GM21390 (cell line): ENCODE results near the gene AGPS.
"Not testable (repeated sequence)": the region's sequence is repeated elsewhere in the genome, so short reads cannot be mapped to it uniquely, and the experiment has no call there.

Experiments
- ATAC-seq: cut with Tn5 transposase; IDR thresholded peaks from one replicate; pipeline ENCODE4 v1.9.1; 2021; ENCODE audit not compliant: unreplicated experiment

Gene AGPS

DNA sequence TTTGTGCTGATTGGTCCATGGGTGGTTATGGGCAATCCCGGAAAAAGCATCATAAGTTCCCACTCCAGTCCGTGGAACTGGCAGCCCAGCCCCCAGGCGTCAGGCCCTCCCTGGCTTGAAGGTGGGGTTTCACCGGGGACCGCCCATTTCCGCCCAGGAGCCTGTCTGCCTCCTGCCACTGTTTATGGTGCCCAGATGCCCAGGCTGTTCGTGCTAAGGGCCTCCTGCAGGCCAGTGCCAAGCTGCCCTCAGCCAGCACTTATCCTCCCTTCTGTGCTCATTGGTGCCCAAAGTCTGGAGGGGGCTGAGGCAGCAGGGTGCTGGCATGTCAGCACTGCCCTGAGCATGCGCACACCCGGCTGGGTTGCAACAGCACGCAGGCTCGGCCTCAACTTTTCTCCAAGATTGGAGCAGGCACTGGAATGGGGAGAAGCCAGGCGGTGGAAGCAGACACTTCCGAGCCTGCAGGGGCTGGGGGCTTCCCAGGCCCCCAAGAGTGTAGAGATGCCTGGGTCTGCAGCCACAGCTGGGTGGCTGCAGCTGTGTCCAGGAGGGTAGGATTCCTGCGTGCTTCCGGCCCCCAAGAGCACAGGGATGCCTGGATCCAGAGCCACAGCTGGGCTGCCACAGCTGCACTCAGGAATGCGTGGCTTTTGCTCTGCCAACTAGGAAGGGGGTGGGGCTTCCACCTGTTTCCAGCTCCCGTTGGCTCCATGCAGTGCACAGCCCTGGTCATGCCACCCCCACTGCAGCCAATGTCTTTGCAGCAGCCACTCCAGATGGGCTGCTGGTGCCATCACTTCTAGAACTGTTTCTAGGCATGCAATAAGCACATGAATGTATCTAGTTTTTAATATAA is 74.0 kb downstream of the AGPS start:
- ATAC-seq = no peak

GRCh38 chr2:177467646-177468045 is 75.1 kb downstream of the AGPS start:
- ATAC-seq = no peak

DNA sequence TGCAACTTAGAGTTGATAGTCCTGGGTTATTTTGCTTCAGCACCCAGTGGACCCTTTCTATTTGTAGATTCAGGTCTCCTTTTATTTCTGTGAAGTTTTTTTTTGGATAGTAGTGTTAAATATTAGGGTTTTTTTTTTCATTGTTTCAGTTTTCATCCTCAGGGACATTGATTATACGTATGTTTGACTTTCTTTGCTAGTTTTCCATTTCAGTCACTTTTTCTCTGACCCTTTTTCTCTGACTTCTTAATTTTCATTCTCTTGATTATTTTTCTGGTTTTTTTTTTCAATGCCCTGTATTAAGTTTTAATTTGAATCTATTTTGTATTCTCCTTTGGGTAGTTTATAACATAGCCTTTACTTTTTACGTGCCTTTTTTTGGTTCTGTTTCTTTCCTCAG is 79.4 kb downstream of the AGPS start:
- ATAC-seq = no peak

GRCh38 chr2:177474301-177474700 is 81.7 kb downstream of the AGPS start:
- no peak for ATAC-seq

DNA sequence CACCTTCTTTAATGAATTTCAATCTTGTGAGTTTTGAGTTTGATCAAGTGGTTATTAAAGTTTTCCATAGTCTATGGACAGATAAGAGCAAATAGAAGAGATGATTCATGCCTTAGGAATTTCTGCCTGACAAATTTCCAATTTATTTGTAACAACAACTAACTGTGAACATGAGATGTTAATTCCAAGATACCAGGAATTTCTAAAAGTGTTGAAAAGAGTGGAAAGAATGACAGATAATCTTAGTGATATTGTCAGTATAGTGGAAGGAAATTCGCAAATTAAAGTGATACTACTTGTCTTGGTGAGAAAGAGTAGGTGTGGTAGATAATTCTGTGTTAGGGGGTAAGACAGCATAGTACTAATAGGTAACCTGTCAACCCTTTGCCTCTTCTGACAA is 82.4 kb downstream of the AGPS start:
- ATAC-seq = no peak

- ATAC-seq = no peak
These were observed 84.3 kb downstream of the AGPS start for GRCh38 chr2:177476897-177477296.

- no peak for ATAC-seq
These were observed 85.5 kb downstream of the AGPS start for GRCh38 chr2:177478029-177478428.

GRCh38 chr2:177478907-177479306 is 86.3 kb downstream of the AGPS start:
- ATAC-seq = no peak

DNA sequence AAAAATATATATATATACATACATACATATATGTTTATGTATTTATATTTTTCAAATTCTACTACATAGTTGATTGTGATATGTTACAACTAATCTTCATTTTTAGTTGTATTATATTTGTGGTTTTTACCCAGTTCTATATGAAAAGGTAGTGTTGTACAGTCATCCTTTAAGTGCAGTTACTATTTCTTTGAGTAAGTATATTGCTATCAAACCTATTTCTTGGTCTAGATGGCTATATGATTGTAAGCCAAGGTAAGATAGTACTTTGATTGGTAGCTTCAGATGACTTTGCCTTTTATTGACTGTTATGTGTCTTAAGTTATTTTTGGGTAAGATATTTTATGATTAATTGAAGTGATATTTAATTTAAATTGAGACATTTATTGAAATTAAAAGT is 89.6 kb downstream of the AGPS start:
- ATAC-seq = no peak

- no peak for ATAC-seq
These were observed 91.0 kb downstream of the AGPS start for GRCh38 chr2:177483531-177483930.

DNA sequence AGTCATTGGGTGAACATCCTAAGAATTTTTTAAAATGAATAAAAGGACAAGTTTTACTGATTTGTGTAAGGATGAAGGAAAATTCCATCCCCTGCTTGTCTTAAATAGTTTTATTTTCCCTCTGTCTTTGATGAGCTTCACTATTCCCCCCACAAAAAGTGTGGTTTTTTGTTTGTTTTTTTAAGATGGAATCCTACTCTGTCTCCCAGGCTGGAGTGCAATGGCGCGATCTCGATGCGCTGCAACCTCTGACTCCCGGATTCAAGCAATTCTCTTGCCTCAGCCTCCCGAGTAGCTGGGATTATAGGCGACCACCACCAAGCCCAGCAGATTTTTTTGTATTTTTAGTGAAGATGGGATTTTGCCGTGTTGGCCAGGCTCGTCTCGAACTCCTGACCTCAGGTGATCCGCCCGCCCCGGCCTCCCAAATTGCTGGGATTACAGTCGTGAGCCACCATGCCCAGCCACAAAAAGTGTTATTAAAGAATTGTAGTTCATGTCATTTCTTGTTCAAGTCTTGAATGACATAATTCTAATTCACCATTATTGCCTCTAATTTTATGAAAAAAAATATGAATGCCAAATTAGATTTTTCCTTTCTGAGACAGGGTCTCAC is 91.7 kb downstream of the AGPS start:
- ATAC-seq = no peak

- not testable (repeated sequence) for ATAC-seq
These were observed 93.1 kb downstream of the AGPS start for GRCh38 chr2:177485657-177486056.

DNA sequence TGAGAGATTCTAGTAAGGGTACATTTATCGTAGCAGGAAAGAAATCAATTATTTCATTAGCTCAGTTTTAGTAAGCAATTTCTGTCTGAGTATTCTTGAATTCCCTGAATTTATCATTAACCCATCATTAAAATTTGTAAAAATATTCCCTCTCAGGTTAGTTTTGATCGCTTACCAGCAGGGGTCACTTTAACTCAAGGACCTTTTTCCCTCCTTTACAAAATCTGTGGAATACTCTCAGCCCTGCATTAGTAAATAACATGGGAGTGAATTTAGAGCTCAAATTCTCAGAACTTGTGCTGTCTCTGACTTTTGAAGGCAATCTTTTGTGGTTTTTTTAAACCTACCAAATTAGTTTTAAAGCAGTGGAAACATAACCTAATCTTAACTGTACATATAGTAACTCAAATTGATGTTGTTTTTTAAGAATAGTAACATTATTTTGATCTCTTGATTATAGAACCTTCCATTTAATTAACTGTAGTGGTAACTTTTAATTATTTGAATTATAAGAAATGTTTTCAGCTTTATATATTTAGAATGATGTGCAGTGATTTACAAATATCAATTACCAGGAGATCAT is 97.2 kb downstream of the AGPS start:
- ATAC-seq = no peak

DNA sequence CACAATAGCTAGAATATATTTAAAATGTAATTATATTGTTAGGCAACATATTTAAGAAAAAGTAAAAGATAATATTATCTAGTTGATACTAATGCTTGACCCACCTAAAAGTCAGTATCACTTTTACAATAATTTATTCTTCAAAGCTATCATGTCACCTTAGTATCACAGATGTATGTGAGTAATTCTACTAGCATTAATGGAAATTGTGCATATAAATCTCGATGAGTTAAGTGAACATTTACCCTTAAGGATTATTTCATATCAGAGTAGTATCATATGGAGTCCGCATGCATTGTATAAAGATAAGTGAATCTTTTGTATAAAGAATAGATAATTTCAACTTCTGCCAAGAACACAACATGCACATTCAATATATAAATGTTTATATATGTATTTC is 103.4 kb downstream of the AGPS start:
- no peak for ATAC-seq

DNA sequence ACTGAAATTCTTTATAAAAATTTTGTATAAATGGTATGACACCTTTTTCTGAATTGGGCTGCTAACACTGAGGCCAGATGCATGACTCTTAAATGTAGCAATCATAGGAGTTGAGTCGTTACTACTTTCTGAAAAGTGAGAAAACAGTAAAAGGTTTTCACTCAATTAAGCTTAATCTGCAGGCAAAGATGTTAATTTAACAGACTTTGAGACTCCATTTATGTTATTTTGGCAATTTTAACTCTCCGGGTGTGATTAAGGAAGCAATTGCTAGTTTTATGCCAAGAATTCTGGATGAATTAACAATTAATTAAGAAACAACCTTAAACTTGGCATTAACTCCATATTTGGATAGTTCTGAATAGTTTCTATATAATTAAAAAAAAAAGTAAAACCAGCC is 104.3 kb downstream of the AGPS start:
- no peak for ATAC-seq

DNA sequence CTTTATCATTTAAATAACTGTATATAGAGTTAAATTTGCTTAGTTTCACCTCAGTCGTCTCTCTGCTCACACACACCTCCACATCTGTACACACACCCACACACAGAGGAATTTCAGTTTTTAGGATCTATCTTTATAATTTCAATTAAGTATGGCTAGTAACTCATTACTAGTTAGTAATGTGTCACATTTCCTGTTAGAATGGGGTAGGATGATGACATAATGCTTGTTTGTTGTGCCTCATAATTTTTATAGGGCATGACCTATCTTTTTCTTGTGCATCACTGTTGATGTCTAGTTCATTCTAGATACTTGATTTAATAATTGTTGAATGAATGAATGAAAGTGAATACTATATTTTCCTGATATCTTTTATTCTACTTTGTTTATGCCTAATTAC is 108.6 kb downstream of the AGPS start:
- no peak for ATAC-seq

GRCh38 chr2:177506505-177506904 is 113.9 kb downstream of the AGPS start:
- ATAC-seq = no peak

- no peak for ATAC-seq
These were observed 114.4 kb downstream of the AGPS start for GRCh38 chr2:177506998-177507397.

GRCh38 chr2:177516824-177517544 is 124.4 kb downstream of the AGPS start:
- no peak for ATAC-seq

DNA sequence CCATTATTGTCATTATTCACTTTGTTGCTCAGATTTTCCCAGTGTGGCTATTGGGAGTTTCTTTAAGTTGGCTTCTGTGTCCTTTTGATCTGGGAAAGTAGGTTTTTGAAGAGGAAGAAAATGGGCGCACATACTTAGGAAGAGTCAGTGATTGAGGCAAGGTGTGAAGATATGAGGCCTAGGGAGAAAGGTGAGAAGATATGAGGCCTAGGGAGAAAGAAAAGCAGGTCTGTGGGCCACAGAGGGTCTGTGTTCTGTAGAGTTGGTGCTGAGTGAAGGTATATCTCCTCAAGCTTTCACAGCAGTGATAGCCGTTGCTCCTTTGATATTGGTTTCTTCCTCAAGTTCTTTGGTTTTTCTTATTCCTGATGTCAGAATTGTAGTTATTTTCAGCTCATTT is 126.2 kb downstream of the AGPS start:
- ATAC-seq = no peak

- no peak for ATAC-seq
These were observed 127.1 kb downstream of the AGPS start for GRCh38 chr2:177519534-177520115.
